ENCODE data around the gene NOP56. TPM values are rescaled to one million over a fixed set of nuclear protein-coding genes. Genes with fewer than 3 reads are reported as not detected.

Gene NOP56
- total and polyA plus RNA-seq, 9 of the 15 experiments (the other 6 are each of a cell fraction or from before 2014, with no cell fraction given): 295 to 697 (median 439) TPM

GRCh38 chr20:2651772-2652723 lies at the start of gene NOP56 (continued):
- TF ChIP-seq PTBP1 (IDR thresholded peaks at IDR 0.05; ENCODE audit: low read depth, low read length) (no peak), CREM (IDR thresholded peaks at IDR 0.05; ENCODE audit: low read depth) (peak; percentile 41), KAT8 (IDR thresholded peaks at IDR 0.05; ENCODE audit: low read depth) (no peak), RBM22 (IDR thresholded peaks at IDR 0.05; ENCODE audit: low read depth, low read length, poor library complexity, severe bottlenecking) (peak; percentile 59), TFAM (CRISPR knock-in tag; conservative IDR thresholded peaks at IDR 0.05) (no peak), NONO (IDR thresholded peaks at IDR 0.05; ENCODE audit: low read depth in 2 of 2, low read length in 1 of 2) (peak; percentile 98), FOXJ2 (tag; IDR thresholded peaks at IDR 0.05) (no peak), KAT7 (CRISPR knock-in tag; IDR thresholded peaks at IDR 0.05; ENCODE audit: borderline replicate concordance) (no peak), ATF1 (CRISPR knock-in tag; IDR thresholded peaks at IDR 0.05) (no peak), ATF1 (tag; IDR thresholded peaks at IDR 0.05) (no peak), NFXL1 (CRISPR knock-in tag; IDR thresholded peaks at IDR 0.05) (no peak), MYNN (IDR thresholded peaks at IDR 0.05) (no peak), MYNN (CRISPR knock-in tag; IDR thresholded peaks at IDR 0.05) (no peak), ZFP1 (CRISPR knock-in tag; IDR thresholded peaks at IDR 0.05) (no peak), NFATC3 (IDR thresholded peaks at IDR 0.05) (no peak), AFF4 (CRISPR knock-in tag; IDR thresholded peaks at IDR 0.05) (peak; percentile 93), HDAC3 (IDR thresholded peaks at IDR 0.05; ENCODE audit: borderline replicate concordance, partially characterized antibody) (no peak), KLF10 (CRISPR knock-in tag; IDR thresholded peaks at IDR 0.05) (no peak), MITF (IDR thresholded peaks at IDR 0.05) (no peak), POLR2AphosphoS5 (IDR thresholded peaks at IDR 0.05; ENCODE audit: control insufficient read depth, insufficient read depth, low read depth, low read length) (peak; percentile 85), RFX1 (IDR thresholded peaks at IDR 0.05) (no peak), HINFP (tag; conservative IDR thresholded peaks at IDR 0.05; ENCODE audit: low read depth) (no peak), RBM17 (IDR thresholded peaks at IDR 0.05; ENCODE audit: borderline replicate concordance, low read depth, low read length) (no peak)

All from K562 (cell line).